Measurements from ENCODE around the gene LST1. TPM values are rescaled to one million over a fixed set of nuclear protein-coding genes. Genes with fewer than 3 reads are reported as not detected.

The LST1 gene
- total RNA-seq, 1 experiment from 2014 or later, result not detected

DNA sequence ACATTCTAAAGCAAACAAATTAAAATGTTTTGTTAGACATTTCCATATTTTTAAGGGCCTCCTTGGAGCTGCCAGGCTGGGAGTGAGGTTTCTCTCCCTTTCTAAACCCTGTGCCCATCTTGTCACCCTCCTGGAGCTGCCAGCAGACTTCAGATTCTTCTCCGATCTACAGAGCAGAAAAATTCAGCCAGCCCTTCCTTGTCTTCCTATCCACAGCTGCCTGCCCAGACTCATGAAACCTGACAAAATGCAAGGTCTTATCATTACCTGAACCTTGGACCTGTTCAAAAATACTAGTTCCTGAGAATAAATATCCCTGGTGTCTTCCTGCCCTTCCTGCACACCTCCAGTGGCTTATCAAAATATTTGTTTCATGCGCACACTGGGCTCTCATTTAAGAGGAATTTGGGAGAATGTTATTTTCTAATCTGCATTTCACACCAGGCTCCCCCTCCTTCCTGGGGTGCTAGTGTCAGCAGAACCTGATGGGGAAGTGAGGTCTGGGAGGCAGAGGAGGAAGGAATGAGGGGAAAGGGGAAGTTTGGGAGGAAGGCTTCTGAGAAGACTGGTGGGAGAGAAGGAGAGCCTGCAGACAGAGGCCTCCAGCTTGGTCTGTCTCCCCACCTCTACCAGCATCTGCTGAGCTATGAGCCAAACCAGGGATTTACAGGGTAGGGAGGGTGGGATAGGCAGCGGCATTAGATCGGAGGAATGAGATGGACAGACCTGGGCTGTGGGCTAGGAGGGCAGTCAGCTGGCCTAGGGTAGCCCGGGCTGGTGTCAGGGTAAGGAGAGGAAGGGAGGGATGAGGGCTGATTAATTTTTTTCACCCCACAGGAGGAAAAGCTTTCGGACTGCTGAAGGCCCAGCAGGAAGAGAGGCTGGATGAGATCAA is 28.9 kb downstream of the LST1 start, which contains the start of gene AIF1:
TSS of gene AIF1 (plus strand) at position 551 of the 895 bp plus-strand sequence. CDS start at position 647, 96 bp downstream.
- Histone ChIP-seq H3K27me3 (replicated peaks; ENCODE audit: insufficient read depth, low read depth, low read length, poor library complexity) (no peaks in the 10 kb centered on the region), H3K4me3 (ENCODE audit: low read depth, low read length, poor library complexity, severe bottlenecking) (no peak within 1 kb of the TSS), H3K9me3 (ENCODE audit: low read depth, low read length, poor library complexity, severe bottlenecking) (no peaks in the 10 kb centered on the region), H3K36me3 (ENCODE audit: insufficient read depth, low read length, poor library complexity, severe bottlenecking) (no peaks in the 10 kb centered on the region), H3K27ac (ENCODE audit: low read depth, low read length, poor library complexity, severe bottlenecking) (peak within 1 kb of the TSS; percentile 14), H3K4me1 (ENCODE audit: insufficient read depth, low read length, poor library complexity, severe bottlenecking) (peaks cover 11% of the 10 kb centered on the region)
- CTCF ChIA-PET, result no interaction called here
- DNase-seq (ENCODE audit: low spot score), result no peak
- TF ChIP-seq EZH2 (IDR thresholded peaks at IDR 0.05; ENCODE audit: borderline replicate concordance, low read depth, low read length, poor library complexity, severe bottlenecking), result no peak
- TF ChIP-seq, protein P1, sequence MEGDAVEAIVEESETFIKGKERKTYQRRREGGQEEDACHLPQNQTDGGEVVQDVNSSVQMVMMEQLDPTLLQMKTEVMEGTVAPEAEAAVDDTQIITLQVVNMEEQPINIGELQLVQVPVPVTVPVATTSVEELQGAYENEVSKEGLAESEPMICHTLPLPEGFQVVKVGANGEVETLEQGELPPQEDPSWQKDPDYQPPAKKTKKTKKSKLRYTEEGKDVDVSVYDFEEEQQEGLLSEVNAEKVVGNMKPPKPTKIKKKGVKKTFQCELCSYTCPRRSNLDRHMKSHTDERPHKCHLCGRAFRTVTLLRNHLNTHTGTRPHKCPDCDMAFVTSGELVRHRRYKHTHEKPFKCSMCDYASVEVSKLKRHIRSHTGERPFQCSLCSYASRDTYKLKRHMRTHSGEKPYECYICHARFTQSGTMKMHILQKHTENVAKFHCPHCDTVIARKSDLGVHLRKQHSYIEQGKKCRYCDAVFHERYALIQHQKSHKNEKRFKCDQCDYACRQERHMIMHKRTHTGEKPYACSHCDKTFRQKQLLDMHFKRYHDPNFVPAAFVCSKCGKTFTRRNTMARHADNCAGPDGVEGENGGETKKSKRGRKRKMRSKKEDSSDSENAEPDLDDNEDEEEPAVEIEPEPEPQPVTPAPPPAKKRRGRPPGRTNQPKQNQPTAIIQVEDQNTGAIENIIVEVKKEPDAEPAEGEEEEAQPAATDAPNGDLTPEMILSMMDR (conservative IDR thresholded peaks at IDR 0.05; ENCODE audit: low read depth, low read length), result no peak
- POLR2A ChIA-PET (ENCODE audit: low non-redundant PET), result no interaction called here
- intact Hi-C loops (cut with micrococcal nuclease; ENCODE audit: unreplicated experiment), result loop anchor here (1.0 kb wide), 1 partner anchor 31 kb away; no protein-coding TSS in a partner anchor
- no TSS peak for BruUV-seq (replicated peaks)

DNA sequence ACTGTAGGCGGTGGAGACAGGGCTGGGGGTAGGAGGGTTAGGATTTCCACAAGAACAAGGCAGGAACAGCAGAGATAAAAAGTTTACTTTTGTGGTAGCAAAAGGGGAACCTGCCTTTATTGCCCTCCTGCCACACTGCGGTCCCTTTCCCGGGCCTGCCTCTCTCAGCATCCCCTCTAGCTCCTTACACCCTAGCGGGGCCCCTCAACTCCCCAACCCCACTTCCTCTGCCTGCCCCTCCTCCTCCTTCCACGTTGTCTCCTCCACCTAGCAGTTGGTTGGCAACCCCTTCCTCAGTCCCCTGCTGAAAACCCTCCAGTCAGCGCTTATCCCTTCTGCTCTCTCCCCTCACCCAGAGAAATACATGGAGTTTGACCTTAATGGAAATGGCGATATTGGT is 29.7 kb downstream of the LST1 start:
- Histone ChIP-seq H3K4me1 (ENCODE audit: insufficient read depth, low read length, poor library complexity, severe bottlenecking) (peaks cover 11% of the 10 kb centered on the region), H3K27ac (ENCODE audit: low read depth, low read length, poor library complexity, severe bottlenecking) (no peak overlapping the region), H3K4me3 (ENCODE audit: low read depth, low read length, poor library complexity, severe bottlenecking) (no peak overlapping the region), H3K27me3 (replicated peaks; ENCODE audit: insufficient read depth, low read depth, low read length, poor library complexity) (no peaks in the 10 kb centered on the region), H3K36me3 (ENCODE audit: insufficient read depth, low read length, poor library complexity, severe bottlenecking) (no peaks in the 10 kb centered on the region), H3K9me3 (ENCODE audit: low read depth, low read length, poor library complexity, severe bottlenecking) (no peaks in the 10 kb centered on the region)
- TF ChIP-seq, protein P1 (conservative IDR thresholded peaks at IDR 0.05; ENCODE audit: low read depth, low read length), result no peak
- no peak for TF ChIP-seq EZH2 (IDR thresholded peaks at IDR 0.05; ENCODE audit: borderline replicate concordance, low read depth, low read length, poor library complexity, severe bottlenecking)
- BruUV-seq (replicated peaks), result no TSS peak
- ChIA-PET POLR2A (ENCODE audit: low non-redundant PET) (no interaction called here), CTCF (no interaction called here)
- intact Hi-C loops (cut with micrococcal nuclease; ENCODE audit: unreplicated experiment), result loop anchor here (1.0 kb wide), 1 partner anchor 31 kb away; no protein-coding TSS in a partner anchor
- DNase-seq (ENCODE audit: low spot score), result no peak

DNA sequence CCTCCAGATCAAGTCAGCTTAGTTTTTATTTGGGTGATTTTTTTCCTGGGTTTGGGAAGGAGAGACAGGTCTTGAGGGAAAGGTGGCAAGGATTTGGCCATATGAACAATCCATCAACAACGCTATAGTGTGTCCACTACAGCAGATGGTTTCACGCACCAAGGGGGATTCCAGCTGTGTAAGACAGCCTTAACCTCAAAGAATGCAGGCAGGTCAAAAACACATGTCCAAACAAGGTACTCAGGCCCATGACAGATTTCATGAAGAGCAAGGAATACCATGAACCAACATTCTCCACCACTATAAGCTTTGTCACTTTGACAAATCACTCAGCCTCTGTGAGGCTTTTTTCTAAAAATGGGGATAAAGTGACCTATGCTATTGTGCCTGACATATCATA is 30.9 kb downstream of the LST1 start:
- DNase-seq (ENCODE audit: low spot score), result no peak
- peaks cover 5% of the 10 kb centered on the region for H3K36me3 ChIP-seq (ENCODE audit: insufficient read depth, low read length, poor library complexity, severe bottlenecking)
- H3K27me3 ChIP-seq (replicated peaks; ENCODE audit: insufficient read depth, low read depth, low read length, poor library complexity), result no peaks in the 10 kb centered on the region
- intact Hi-C loops (cut with micrococcal nuclease; ENCODE audit: unreplicated experiment), result no loop called here
- ChIA-PET CTCF (no interaction called here), POLR2A (ENCODE audit: low non-redundant PET) (no interaction called here)
- no TSS peak for BruUV-seq (replicated peaks)
- H3K27ac ChIP-seq (ENCODE audit: low read depth, low read length, poor library complexity, severe bottlenecking), result no peak overlapping the region
- H3K9me3 ChIP-seq (ENCODE audit: low read depth, low read length, poor library complexity, severe bottlenecking), result no peaks in the 10 kb centered on the region
- H3K4me1 ChIP-seq (ENCODE audit: insufficient read depth, low read length, poor library complexity, severe bottlenecking), result peaks cover 12% of the 10 kb centered on the region
- no peak overlapping the region for H3K4me3 ChIP-seq (ENCODE audit: low read depth, low read length, poor library complexity, severe bottlenecking)
- no peak for TF ChIP-seq EZH2 (IDR thresholded peaks at IDR 0.05; ENCODE audit: borderline replicate concordance, low read depth, low read length, poor library complexity, severe bottlenecking)
- TF ChIP-seq, protein P1 (conservative IDR thresholded peaks at IDR 0.05; ENCODE audit: low read depth, low read length), result no peak

All from A673 (cell line).